Epithelial cell of esophagus (primary cell): Measurements from ENCODE around the gene REEP3.
"Not testable (repeated sequence)": the region's sequence is repeated elsewhere in the genome, so short reads cannot be mapped to it uniquely, and the experiment has no call there.

Experiments
- DNase-seq: peaks from one replicate; pipeline ENCODE4 v3.0.0; 2010; ENCODE audit warnings: low read depth
- H3K4me3 ChIP-seq: 2 replicates; pipeline ENCODE4 v1.5.1; 2011; ENCODE audit warnings: mild to moderate bottlenecking, low read length, control low read depth
- CTCF ChIP-seq: IDR thresholded peaks from 2 replicates; pipeline ENCODE4 v1.5.1; 2011; ENCODE audit warnings: low read depth, mild to moderate bottlenecking, low read length, control low read depth, inconsistent platforms; ENCODE audit not compliant: insufficient read depth; ENCODE audit errors: missing control alignments

REEP3 gene

GRCh38 chr10:63496561-63496960, 24.6 kb upstream of the REEP3 start:
- no peak overlapping the region for H3K4me3 ChIP-seq
- no peak for TF ChIP-seq CTCF
- DNase-seq = no peak

GRCh38 chr10:63497321-63497720, 23.9 kb upstream of the REEP3 start:
- no peak for TF ChIP-seq CTCF
- no peak for DNase-seq
- no peak overlapping the region for H3K4me3 ChIP-seq

GRCh38 chr10:63498665-63499064, 22.5 kb upstream of the REEP3 start:
- no peak for DNase-seq
- no peak for TF ChIP-seq CTCF
- no peak overlapping the region for H3K4me3 ChIP-seq

GRCh38 chr10:63500551-63500950, 20.6 kb upstream of the REEP3 start:
- not testable (repeated sequence) for DNase-seq

GRCh38 chr10:63501954-63502353, 19.2 kb upstream of the REEP3 start:
- no peak for TF ChIP-seq CTCF
- H3K4me3 ChIP-seq = no peak overlapping the region
- DNase-seq = no peak

More at GRCh38 chr10:63500551-63500950, 20.6 kb upstream of the REEP3 start:
- H3K4me3 ChIP-seq = not testable (repeated sequence)

- no peak for TF ChIP-seq CTCF
- DNase-seq = no peak
Measured at GRCh38 chr10:63502832-63503231, 18.4 kb upstream of the REEP3 start.

GRCh38 chr10:63503395-63503794, 17.8 kb upstream of the REEP3 start:
- H3K4me3 ChIP-seq = no peak overlapping the region
- TF ChIP-seq CTCF = no peak
- DNase-seq = no peak

More at GRCh38 chr10:63502832-63503231, 18.4 kb upstream of the REEP3 start:
- no peak overlapping the region for H3K4me3 ChIP-seq
